Mesodermal cell (in vitro differentiated cells): Measurements from ENCODE around the gene ZNF438.

Experiments used
- H3K27ac ChIP-seq: 2 replicates; pipeline ENCODE4 v1.7.0; 2013; ENCODE audit warnings: mild to moderate bottlenecking, low read depth, low read length, moderate library complexity; ENCODE audit not compliant: severe bottlenecking
- H3K36me3 ChIP-seq: 2 replicates; pipeline ENCODE4 v1.7.1; 2013; ENCODE audit warnings: mild to moderate bottlenecking, low read length, moderate library complexity; ENCODE audit not compliant: control insufficient read depth, insufficient read depth
- H3K4me1 ChIP-seq: one replicate; pipeline ENCODE4 v1.7.1; 2013; ENCODE audit warnings: mild to moderate bottlenecking, low read length; ENCODE audit not compliant: insufficient read depth, control insufficient read depth, poor library complexity, severe bottlenecking
- H3K4me3 ChIP-seq: 2 replicates; pipeline ENCODE4 v1.7.0; 2013; ENCODE audit warnings: low read length, control low read depth, mild to moderate bottlenecking; ENCODE audit not compliant: insufficient read depth, poor library complexity, severe bottlenecking; ENCODE audit errors: extremely low read depth
- H3K9me3 ChIP-seq: 2 replicates; pipeline ENCODE4 v1.7.1; 2013; ENCODE audit warnings: mild to moderate bottlenecking, low read length, moderate library complexity; ENCODE audit not compliant: control insufficient read depth
- WGBS, 2 experiments: methylation state at CpG; one replicate each; pipeline ENCODE4 v1.1.5; 2013; ENCODE audit warnings: missing lambda C conversion rate in 2 of 2; ENCODE audit not compliant: insufficient coverage in 2 of 2; 5-methylcytosine and 5-hydroxymethylcytosine counted together

The ZNF438 gene

DNA sequence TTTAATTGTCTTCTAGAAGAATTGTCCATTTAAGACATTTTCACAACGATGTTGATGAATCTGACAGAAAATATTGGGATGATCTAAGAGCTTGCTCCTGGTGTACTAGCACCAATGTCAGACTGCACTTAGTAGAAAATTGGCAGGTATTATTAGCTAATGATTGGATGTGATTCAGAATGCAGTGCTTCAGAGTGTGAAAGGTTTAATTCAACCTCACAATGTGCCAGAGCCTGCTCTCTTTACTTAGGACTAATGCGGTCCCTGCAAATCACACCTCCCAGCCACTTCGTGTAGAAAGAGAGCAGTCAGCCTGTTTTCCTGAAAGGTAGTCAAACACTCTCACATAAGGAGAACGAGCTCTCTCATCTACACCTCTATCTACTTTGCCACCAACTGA is 197.5 kb downstream of the ZNF438 start:
- no peaks in the 10 kb centered on the region for H3K9me3 ChIP-seq
- H3K36me3 ChIP-seq: no peaks in the 10 kb centered on the region
- no peaks in the 10 kb centered on the region for H3K4me1 ChIP-seq
- H3K4me3 ChIP-seq: no peak overlapping the region
- no peak overlapping the region for H3K27ac ChIP-seq
- 90 to 92% methylated on average over 2 to 3 of the region's 4 CpGs for WGBS, 2 experiments

DNA sequence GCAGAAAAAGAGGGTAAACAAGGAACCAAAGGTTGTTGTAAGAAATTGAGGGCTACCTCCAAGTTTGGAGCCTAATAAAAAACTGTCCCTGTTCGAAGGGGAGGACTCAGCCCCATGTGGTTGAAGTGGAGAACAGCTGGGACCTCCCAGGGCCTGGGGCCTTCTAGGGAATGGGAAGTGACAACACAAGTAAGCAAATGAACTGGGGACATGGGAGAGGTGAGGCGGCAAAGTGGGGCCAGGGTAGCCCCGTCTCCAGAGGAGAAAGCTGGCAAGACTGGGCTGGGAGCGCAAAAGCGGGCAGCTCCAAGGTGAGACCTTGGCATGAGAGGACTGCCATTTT is 198.1 kb downstream of the ZNF438 start:
- H3K4me1 ChIP-seq: no peaks in the 10 kb centered on the region
- H3K9me3 ChIP-seq: no peaks in the 10 kb centered on the region
- no peak overlapping the region for H3K27ac ChIP-seq
- no peaks in the 10 kb centered on the region for H3K36me3 ChIP-seq
- WGBS, 2 experiments: 90 to 98% methylated on average over 4 of the region's 5 CpGs
- H3K4me3 ChIP-seq: no peak overlapping the region

DNA sequence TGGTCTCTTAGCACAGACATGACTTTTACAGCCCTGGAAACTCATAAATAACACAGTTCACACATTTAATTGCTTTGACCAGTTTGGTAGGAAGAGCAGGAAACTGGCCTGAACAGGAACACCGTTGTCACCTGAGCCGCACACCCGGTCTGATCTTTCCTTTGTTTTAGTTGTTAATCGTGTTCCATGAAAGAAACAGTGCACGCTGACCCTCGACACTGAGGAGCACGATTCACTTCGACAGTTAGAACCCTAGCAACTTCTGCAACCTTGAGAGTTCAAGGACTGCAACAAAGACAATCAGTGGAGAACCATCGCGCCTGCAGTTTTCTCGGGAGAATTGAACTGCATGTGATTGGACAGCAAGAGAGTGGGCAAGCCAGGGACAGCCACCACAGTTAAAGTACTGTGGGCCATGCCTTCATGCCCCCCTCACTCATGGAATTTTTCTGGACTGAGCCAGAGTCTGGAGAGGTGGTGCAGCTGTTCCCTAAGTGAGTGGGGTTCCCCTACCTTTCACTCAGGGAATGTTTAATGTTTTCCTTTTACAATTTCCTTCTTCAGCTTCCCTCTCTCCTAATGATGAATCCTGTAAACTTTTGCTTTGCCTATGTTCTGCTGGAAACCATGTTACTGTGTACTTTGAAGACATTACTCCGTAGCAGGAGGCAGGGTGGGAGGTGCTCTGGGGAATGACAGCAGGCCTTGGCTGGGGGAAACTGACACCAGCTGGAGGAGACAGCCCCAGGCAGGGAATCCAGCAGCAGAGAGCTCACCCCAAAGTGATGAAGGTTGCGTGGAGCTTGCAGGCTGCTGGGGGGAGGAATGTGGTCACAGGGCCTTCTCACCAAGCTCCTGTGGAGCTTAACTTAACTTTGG is 198.7 kb downstream of the ZNF438 start:
- Histone ChIP-seq H3K9me3 (no peaks in the 10 kb centered on the region), H3K4me1 (no peaks in the 10 kb centered on the region), H3K36me3 (no peaks in the 10 kb centered on the region), H3K27ac (no peak overlapping the region), H3K4me3 (no peak overlapping the region)
- 93 to 94% methylated on average over 13 of the region's 13 CpGs for WGBS, 2 experiments

DNA sequence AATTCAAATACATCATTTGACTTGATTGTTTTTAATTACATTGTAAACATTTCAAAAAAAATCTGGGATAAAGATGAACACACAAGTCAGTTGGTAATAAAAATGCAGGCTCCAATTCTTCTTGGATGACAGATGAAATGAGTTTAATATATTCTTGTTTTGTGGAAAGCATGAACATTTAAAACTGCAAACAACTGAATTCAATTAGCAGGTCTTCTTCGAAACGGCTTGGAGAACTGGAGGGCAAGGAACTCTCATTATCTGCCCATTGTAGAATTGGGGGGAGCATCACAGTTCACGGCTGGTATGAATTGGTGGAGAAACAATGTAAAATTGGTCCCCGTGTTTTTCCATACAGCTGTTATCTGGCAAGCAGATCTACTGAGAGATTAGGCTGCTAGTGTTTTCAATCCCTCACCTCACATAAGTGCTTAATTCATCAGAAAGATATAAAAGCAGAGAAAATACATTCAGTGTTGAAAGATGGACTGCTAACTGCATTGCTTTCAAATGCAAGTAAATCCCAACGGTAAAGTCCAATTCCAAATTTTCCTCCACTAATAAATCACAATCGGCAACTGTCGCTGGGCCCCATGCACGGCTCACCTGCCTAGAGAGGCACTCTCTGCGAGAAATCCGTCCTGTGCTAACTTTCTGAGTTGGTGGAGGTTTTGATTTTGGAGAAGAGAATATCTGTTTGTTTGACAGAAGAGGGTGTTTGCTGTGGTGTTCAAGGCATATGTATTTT is 199.5 kb downstream of the ZNF438 start:
- no peak overlapping the region for H3K4me3 ChIP-seq
- 85 to 98% methylated on average over 6 to 7 of the region's 10 CpGs for WGBS, 2 experiments
- H3K36me3 ChIP-seq: no peaks in the 10 kb centered on the region
- H3K4me1 ChIP-seq: no peaks in the 10 kb centered on the region
- no peak overlapping the region for H3K27ac ChIP-seq
- no peaks in the 10 kb centered on the region for H3K9me3 ChIP-seq

DNA sequence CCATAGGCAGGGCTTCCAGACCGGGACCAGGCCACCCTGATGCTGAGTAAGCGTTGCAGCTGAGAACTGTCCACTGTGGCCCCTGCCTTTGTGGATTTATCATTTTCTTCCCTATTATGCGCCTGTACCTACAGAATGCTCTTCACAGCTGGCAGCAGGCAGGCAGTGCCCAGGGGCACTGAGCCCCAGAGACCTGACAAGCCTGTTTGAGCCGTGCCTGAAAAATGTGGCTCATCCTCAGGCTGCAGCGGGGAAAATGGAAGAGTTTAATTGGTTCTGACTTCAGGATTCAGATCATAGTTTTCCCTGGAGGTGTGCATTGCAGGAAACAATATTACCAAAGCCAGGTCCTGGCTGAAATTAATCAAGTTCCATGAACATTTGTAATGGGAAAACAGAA is 200.2 kb downstream of the ZNF438 start:
- Histone ChIP-seq H3K4me3 (no peak overlapping the region), H3K4me1 (no peaks in the 10 kb centered on the region)
- 90 to 93% methylated on average over 4 to 5 of the region's 5 CpGs for WGBS, 2 experiments

DNA sequence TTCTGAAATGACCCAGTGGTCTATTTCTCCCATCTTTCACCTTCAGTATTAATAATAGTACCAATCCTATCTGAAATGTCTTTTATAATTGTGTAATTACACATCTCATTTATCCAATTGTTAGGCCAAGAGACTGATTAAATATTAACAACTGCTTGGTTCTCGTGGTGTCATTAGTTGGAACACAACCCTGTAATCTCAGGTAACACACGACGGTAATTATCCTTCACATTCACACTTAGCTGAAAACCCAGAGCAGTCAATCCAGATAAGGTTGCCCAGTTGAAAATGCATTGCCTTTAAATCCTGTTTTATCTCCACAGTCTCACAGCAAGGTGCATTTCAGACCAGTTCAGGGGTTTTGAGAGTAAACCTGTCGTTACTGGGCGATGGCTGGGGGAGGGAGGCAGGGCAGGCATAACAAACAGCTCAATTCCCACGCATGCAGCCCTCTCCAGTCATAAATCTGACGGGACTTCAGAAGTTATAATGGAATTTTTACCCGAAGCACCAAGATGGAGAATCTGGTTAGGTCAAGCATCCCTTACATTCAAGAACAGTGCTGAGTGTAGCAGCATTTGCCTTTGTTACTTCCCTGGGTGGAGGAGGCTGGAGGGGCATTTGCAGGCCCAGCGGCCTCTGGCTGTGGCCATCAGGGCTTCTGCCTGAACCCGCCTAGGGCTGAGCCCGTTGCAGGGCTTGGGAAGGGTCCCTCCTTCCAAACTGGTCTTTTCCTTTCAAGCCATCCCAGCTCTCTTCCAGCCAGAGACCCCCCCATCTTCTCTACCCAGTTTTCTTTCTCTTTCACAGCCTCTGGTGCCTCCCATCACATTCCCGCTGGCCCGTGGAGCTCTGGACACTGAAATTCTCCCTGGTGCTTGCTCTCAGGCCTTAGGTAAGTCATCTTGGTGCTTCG is 201.1 kb downstream of the ZNF438 start:
- Histone ChIP-seq H3K27ac (no peak overlapping the region), H3K4me3 (no peak overlapping the region)
- 79 to 83% methylated on average over 11 of the region's 14 CpGs for WGBS, 2 experiments

More for the DNA sequence above, 200.2 kb downstream of the ZNF438 start:
- no peaks in the 10 kb centered on the region for H3K36me3 ChIP-seq
- no peak overlapping the region for H3K27ac ChIP-seq
- H3K9me3 ChIP-seq: no peaks in the 10 kb centered on the region

DNA sequence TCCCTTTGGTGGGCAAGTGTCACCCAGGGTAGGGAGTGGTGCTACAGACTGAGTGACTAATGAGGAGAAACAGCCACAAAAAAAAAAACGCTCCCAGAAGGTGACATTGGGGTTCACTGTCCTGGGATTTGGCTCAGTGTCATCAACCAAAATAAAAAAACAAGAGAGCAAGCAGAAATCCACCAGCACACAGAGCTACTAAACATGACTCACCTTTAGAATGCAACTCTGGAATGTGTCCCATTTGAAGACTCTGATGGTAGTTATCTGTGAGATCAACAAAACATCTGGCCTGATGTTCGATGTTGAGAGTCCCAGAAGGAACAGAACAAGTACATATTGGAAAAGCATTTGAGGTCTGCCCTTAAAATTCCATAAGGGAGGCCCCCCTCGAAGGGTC is 201.8 kb downstream of the ZNF438 start:
- WGBS, 2 experiments: 79 to 80% methylated on average over 1 to 2 of the region's 3 CpGs
- H3K4me3 ChIP-seq: no peak overlapping the region
- H3K27ac ChIP-seq: no peak overlapping the region
- no peaks in the 10 kb centered on the region for H3K4me1 ChIP-seq
- no peaks in the 10 kb centered on the region for H3K9me3 ChIP-seq
- H3K36me3 ChIP-seq: no peaks in the 10 kb centered on the region

More for the DNA sequence above, 201.1 kb downstream of the ZNF438 start:
- Histone ChIP-seq H3K36me3 (no peaks in the 10 kb centered on the region), H3K4me1 (no peaks in the 10 kb centered on the region), H3K9me3 (no peaks in the 10 kb centered on the region)

DNA sequence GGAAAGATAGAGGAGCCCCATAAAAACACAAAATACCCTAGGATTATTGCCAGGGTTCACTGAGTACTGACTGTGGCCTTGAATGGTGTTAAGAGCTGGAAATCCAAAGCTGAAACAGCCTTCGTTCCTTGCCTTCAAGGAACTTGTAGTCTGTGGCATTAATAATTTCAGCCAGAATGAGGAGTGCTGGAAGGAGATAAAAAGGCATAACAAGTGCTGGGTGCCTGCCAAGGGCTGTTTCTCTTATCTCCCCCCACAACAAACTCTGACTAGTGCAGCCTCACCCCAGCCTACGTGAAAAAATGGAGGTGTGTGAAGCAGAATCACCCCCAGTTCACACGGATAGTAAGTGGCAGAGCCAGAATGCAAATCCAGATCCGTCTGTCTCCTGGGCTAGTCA is 203.0 kb downstream of the ZNF438 start:
- Histone ChIP-seq H3K27ac (no peak overlapping the region), H3K36me3 (no peaks in the 10 kb centered on the region), H3K4me3 (no peak overlapping the region), H3K9me3 (no peaks in the 10 kb centered on the region), H3K4me1 (no peaks in the 10 kb centered on the region)
- 85 to 100% methylated on average over 2 of the region's 4 CpGs for WGBS, 2 experiments

DNA sequence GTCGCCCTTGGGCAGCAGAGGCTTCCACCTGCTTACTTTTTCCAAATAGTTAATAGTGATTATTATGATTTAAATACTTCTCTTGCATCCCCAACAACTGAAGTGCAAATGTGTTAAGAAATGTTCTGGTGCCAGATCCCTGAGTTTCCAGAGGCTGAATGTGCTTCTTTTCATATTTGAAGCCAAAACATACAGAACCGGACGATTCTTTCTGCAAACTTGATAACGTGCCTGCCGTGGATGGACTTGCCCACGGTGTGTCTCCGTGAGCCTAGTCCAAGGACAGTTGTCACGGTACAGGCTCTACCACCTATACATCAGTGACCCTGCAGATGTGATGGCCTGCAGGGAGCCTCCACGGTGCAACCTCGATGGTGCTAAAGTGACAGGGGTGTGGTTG is 203.5 kb downstream of the ZNF438 start:
- no peak overlapping the region for H3K27ac ChIP-seq
- no peak overlapping the region for H3K4me3 ChIP-seq
- H3K4me1 ChIP-seq: no peaks in the 10 kb centered on the region
- no peaks in the 10 kb centered on the region for H3K36me3 ChIP-seq
- WGBS, 2 experiments: 87 to 99% methylated on average over 9 of the region's 10 CpGs
- H3K9me3 ChIP-seq: no peaks in the 10 kb centered on the region

DNA sequence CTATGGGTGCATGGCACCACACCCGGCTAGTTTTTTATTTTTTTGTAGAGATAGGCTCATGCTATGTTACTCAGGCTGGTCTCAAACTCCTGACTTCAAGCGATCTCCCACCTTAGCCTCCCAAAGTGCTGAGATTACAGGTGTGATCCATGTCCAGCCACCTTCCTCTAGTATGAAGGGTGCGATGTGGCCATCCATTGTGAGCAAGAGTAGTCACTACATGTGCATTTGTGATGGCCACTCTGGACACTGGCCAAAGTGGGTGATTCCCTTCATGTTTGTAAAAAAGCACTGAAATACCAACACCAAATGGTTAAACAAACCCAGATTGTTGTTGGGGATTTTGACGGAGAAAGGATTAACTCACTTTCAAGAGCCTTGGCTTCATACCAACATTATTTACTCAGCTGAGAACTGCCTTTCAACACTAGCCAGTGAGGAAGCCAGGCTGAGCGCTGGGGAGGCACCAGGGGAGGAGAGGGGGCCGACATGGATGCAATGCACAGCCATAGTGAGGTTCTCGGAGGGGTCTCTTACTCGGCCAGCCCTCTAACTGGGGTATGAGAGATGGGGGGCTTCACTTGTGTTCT is 204.0 kb downstream of the ZNF438 start:
- no peaks in the 10 kb centered on the region for H3K4me1 ChIP-seq
- 90 to 94% methylated on average over 2 of the region's 8 CpGs for WGBS, 2 experiments
- no peak overlapping the region for H3K27ac ChIP-seq
- H3K9me3 ChIP-seq: no peaks in the 10 kb centered on the region
- H3K36me3 ChIP-seq: no peaks in the 10 kb centered on the region
- H3K4me3 ChIP-seq: no peak overlapping the region
